Measurements from ENCODE around the gene CEP250. TPM values are rescaled to one million over a fixed set of nuclear protein-coding genes. Genes with fewer than 3 reads are reported as not detected.
A peak's percentile ranks its signal among the peaks of the same experiment; 100 is the strongest.
"Not testable (repeated sequence)": the region's sequence is repeated elsewhere in the genome, so short reads cannot be mapped to it uniquely, and the experiment has no call there.

The CEP250 gene
- total RNA-seq, 1 donor from 2014 or later = 32.0 TPM

DNA sequence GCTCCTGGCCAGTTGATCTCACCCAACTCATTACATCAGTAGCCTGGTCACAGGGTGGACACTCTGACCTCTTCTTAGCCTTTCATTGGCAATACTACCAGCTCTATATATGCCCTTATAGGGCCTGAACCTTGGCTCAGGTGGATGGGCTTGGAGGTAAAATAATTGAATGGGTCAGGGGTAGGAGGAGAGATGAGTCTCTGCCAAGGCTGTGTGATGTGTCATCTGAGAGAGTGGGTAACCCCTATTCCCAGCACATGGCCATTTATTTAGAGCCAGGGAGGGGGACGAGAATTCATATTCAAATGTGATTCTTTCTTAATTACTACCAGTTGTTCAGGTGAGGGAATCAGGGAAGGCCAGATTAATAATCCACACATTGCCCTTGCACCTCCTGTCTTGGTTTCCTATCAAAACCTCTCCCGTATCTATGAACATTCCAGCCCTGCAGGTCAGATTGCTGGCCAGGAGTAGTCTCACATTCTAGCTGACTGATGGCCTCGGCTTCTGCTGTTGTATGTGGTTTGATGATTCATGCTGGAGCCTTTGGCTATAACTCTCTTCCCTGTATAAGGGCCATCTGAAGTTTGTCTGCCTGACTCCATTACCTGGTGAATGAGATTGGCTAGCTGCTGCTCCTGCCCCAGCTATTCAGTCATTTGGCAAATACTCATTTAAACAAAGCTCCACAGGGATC, 60.7 kb downstream of the CEP250 start:
- no peak for DNase-seq (ENCODE audit: extremely low read depth, low read depth, low spot score)

DNA sequence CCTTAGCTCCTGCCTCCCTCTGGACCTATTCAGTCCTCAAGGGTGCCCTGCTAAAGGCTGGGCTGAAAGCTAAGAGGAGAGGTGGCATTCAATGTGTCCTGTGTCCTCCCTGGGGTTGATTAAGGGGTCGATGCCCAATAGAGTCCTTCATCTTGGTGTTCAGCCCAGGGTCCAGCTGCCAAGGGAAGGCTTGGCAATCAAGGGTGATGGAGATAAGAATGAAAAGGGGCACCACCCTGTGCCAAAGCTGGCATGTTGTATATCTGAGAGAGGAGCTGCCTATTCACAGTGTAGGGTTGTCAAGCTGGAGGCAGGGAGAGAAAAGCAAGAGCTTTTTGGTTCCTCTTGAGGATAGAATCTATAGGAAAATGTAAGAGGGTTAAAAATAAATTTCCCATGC, 61.7 kb downstream of the CEP250 start:
- no peak for DNase-seq (ENCODE audit: extremely low read depth, low read depth, low spot score)

DNA sequence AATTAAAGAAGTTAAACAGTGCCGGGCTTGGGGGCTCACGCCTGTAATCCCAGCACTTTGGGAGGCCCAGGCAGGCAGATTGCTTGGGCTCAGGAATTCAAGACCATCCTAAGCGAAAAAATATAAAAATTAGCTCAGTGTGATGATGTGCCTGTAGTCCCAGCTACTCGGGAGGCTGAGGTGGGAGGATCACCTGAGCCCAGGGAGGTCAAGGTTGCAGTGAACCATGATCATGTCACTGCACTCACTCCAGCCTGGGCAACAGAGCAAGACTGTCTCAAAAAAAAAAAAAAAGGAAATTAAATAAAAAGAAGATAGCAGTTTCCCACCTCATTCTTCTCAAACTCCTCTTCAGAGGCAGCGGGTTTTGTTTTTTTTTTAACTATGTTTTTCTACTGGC, 62.4 kb downstream of the CEP250 start:
- not testable (repeated sequence) for DNase-seq (ENCODE audit: extremely low read depth, low read depth, low spot score)

DNA sequence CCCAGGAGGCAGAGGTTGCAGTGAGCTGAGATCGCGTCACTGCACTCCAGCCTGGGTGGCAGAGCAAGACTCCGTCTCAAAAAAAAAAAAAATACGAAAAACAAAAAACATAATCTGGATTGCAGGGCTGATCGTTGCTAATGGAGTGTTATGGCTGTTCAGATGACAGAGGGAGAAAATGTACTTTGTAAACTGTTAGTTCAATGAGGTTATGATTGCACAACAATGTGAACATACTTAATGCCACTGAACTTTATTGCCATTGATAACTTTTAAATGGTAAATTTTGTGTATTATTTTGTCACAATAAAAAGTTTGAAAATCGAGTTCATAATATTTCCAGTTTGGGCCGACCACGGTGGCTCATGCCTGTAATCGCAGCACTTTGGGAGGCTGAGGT, 63.6 kb downstream of the CEP250 start:
- no peak for DNase-seq (ENCODE audit: extremely low read depth, low read depth, low spot score)

DNA sequence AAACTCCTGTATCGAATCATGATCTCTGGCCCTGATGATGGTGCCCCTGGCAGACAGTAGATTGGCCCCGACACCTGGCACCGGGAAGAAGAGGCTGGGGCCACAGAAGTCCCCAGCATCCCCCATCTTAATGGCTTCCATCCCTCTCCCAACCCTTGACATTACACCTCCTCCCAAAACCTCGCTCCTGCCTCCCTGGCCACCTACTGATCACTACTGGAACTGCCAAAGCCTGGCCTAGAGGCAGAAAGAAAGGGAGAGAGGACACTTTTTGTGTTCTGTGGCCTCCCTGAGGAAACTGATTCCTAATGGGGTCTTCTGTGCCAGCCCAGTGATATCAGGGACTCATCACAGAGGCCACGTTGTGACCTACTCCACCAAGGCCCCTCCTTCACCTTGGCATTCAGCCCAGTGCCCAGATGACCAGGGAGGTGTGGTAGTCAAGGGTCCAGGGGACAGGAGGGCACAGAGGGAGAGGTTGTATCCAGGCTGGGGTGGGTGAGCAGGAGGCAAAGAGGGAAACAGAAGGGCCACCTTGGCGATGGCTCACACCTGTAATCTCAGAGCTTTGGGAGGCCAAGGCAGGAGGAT, 68.0 kb downstream of the CEP250 start:
- no peak for DNase-seq (ENCODE audit: extremely low read depth, low read depth, low spot score)

DNA sequence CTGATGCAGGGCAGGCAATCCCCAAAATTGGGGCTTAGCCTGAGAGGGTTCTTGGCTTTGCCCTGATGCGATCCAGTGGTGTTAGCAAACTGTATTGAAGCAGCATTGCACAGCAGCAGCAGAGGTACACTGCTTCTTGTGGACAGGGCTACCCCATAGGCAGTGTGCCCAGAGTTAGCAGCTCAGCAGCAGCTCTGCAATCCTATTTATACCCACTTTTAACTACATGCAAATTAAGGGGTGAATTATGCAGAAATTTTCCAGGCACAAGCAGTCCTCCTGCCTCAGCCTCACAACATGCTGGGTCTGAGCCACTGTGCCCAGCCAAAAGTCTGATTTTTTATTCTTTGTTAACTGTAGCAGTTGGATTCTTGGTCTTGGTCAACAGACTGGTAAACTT, 70.2 kb downstream of the CEP250 start:
- DNase-seq (ENCODE audit: extremely low read depth, low read depth, low spot score) = no peak

DNA sequence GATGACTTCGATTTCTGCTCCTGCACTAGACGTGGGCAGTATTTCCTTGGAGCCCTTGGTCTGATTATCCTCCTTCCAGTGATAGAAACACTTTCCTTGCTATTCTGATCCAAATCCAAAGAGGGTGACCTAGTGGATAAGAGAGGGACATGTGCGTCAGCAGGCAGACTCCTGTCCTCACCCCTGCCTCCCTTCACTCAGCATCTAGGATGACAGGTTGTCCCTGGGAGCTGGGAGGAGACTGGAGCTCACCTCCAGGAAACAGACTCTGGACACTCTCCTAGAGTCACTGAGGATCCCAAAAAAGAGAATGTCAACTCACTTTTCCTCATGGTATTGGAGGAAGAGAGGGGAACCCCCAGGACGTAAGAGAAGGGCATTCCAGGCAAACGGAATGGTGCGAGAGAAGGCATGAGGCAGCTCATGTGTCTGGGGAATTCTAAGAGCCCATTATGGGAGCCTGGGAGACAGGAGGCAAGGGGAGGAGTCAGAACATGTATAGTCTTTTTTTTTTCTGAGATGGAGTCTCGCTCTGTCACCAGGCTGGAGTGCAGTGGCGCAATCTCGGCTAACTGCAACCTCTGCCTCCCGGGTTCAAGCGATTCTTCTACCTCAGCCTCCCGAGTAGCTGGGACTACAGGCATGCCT, 71.8 kb downstream of the CEP250 start:
- no peak for DNase-seq (ENCODE audit: extremely low read depth, low read depth, low spot score)

DNA sequence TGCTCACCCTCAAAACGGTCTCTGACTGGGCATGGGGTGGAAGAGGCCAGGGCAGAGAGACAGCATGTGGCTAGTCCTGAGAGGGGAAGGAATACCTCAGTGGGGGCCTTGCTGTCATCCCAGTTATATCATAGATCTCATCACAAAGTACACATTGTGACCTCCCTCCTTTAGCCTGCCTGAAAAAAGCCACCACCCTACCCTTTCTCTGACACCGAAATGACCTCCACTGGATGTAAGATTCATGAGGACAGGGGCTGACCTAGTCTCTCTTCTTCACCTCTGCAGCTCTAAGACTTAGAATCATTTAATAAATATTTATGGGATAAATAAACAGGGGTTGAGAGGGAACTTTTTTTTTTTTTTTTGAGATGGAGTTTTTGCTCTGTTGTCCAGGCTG, 74.2 kb downstream of the CEP250 start, which contains the start of gene C20orf173:
Gene C20orf173, minus strand, starts transcription at position 101 of the 400 bp plus-strand sequence. CDS start 279 bp downstream, outside the sequence.
- no peak for DNase-seq (ENCODE audit: extremely low read depth, low read depth, low spot score)

DNA sequence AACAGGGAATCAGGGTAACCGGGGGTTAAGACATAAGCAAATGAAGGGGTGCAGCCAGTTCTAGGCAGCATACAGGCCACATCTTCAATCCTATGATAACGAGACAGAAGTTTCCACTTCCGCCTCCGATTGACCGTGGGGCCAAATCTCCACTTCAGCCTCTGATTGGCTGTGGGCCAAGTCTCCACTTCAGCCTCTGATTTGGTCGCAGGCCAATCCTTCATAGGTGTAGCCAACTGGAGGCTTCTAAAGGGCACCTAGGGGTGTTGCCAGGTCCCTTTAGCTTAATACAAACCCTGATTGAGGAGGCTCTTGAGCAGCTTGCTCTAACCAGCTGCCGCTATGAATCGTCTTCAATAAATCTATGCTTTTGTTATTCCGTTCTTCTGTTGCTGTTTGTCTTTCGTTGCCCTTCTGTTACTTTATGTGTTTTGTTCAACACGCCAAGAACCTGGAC, 84.4 kb downstream of the CEP250 start:
- no peak for DNase-seq (ENCODE audit: extremely low read depth, low read depth, low spot score)

DNA sequence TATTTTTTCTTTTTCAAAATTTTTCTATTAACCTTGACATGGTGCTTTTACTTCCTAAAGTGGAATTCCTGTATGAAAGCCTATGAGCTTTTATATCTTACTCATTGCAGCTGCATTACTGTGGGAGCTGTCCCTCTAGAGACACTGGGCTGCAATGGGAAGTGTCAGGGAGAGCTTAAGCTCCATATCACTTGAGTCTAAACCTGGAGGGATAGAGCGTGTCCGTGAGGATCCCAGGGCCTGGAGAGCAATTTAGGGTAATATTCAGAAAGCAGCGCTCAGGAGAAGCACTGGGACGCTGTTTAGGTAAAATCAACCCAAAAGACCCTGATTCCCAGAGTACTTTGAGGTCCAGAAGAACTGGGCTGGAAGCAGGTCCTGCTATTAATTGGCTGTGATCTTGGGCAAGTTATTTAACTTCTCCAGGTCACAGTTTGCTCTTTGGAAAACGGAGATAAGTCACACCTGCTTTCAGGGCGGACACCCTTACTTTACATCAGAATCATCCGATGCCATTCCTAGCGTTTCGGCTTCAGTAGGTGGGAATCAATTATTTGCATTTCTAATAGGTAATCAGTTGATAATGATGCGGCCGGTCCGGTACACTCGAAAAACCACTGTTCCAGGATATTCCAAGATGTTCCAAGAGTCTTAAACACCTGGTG, 85.9 kb downstream of the CEP250 start:
- no peak for DNase-seq (ENCODE audit: extremely low read depth, low read depth, low spot score)

DNA sequence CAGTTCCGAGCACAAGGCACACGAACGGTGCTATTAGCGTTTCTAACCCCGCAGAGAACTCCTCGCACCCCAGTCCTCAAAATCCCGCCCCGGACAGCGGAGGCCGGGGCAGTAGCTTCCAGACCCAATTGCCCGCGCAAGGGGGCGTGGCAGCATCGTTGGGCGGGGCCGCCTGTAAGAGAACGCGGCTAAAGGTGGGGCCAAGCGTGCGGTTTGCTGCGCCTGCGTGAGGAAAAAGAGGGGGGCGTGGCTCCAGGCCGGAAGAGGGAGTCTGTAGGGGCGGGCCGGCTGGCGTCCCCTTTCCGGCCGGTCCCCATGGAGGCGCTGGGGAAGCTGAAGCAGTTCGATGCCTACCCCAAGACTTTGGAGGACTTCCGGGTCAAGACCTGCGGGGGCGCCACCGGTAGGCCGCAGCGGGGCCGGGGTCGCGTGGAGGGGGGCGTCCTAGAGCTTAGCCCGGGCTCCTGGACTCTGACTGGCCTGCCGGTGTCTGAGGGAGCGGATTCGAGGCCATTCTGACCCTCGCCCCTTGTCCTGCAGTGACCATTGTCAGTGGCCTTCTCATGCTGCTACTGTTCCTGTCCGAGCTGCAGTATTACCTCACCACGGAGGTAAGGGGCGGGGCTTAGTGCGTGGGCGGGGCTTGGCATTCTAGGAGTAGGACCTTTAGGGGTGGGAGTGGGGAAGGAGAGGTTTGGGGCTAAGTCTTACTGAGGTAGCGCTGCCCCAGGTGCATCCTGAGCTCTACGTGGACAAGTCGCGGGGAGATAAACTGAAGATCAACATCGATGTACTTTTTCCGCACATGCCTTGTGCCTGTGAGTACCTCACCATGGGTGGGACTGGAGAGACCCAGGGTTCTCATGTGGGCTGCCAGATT, 86.6 kb downstream of the CEP250 start, which contains the start of gene ERGIC3:
Gene ERGIC3, plus strand, starts transcription at position 296 of the 880 bp plus-strand sequence. Its CDS starts 20 bp downstream, at position 316.
- peak; percentile 37 for DNase-seq (ENCODE audit: extremely low read depth, low read depth, low spot score)

DNA sequence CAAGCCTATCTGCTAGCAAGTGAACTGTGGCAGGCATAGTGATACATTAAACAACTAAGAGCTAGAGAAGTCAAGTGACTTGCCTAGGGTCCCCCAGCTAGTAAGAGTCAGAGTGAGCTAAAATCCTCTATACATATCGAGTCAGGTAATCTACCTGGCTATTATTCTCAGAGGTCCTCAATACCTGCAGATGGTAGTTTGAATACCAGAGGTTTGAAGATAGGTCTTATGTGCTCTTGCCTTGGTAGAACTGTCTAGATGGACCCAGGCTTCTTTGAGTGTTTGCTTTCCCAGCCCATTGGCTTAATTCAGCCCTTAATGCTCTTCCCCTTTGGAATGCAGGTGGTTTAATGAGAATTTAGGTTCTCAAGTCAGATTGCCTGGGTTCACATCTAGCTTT, 87.6 kb downstream of the CEP250 start:
- DNase-seq (ENCODE audit: extremely low read depth, low read depth, low spot score) = no peak

DNA sequence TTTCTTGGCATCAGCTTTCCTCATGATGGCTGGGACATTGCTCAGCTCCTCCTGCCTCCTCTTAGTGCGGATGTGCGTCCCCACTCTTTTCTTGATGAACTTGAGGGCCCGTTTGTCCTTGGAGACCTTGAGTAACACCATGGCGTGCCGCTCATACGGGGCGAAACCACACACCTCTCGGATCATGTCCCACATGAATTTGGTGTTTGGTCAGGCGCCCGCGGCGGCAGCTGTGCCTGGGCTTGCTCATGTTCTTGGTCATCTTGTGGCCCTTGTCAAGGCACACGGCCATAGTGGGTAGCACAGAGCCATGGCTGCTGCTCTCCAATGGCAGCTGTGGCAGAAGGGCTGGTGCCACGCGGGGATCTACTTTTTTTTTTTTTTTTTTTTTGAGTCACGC, 89.0 kb downstream of the CEP250 start:
- DNase-seq (ENCODE audit: extremely low read depth, low read depth, low spot score) = no peak

DNA sequence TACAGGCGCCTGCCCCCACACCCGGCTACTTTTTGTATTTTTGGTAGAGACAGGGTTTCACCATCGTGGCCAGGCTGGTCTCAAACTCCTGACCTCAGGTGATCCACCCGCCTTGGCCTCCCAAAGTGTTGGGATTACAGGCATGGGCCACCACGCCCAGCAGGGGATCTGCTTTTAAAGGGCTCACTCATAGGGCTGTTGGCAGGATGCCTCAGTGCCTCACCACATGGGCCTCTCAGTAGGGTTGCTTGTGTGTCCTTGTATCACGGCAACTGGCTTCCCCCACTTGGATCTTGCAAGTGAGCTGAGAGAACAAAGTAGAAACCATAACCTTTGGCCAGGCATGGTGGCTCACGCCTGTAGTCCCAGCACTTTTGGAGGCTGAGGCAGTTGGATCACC, 89.5 kb downstream of the CEP250 start:
- not testable (repeated sequence) for DNase-seq (ENCODE audit: extremely low read depth, low read depth, low spot score)

DNA sequence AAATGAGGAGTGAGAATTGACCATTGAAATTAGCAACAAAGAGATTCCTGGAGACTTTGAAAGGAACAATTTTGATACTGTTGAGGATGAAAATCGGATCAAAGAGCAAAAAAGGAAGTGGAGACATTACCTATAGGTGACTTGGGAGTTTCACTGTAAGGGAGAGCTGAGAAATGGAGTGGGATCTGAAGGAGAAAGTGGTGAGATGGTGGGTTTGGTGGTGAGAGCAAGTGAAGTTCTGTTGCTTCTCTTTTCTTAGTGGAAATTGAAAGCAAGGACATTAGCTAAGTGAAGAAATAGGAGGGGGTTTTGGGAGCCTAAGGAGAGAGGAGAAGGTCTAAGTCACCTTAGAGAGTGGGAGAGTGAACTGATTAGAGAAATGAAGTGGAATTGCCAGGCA, 90.7 kb downstream of the CEP250 start:
- no peak for DNase-seq (ENCODE audit: extremely low read depth, low read depth, low spot score)

DNA sequence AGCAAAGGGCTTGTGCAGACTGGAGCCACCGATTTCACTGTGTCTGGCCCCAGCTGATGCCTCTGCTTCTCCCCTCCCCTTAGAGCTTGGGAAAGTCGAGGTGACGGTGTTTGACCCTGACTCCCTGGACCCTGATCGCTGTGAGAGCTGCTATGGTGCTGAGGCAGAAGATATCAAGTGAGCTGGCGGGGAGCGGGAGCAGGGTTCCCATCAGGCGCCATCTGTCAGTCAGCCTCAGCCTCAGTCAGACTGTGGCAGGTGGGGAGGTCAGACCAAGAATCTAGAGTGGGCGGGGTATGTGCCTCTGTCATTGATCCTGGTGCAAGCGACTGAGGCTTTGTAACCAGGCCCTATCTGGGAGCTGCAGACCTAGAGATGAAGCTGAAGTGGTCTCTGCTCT, 91.9 kb downstream of the CEP250 start:
- DNase-seq (ENCODE audit: extremely low read depth, low read depth, low spot score) = no peak

DNA sequence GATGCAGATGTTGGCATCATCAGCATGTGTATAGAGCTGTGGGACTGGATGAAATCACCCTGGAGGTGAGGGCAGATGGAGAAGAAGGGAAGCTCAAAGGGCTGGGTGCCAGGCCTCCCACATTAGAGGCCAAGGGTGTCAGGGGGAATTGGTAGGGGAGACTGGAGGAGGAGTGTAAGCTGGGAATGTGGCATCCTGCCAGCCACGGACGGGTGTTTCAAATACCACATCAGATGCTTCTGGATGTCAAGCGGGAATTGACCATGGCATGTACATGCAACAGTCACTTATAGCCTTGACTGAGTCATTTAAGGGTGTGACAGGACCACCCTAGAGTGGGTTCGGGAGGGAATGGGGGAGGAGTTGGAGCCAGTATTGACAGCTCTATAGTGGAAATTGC, 96.1 kb downstream of the CEP250 start:
- no peak for DNase-seq (ENCODE audit: extremely low read depth, low read depth, low spot score)

DNA sequence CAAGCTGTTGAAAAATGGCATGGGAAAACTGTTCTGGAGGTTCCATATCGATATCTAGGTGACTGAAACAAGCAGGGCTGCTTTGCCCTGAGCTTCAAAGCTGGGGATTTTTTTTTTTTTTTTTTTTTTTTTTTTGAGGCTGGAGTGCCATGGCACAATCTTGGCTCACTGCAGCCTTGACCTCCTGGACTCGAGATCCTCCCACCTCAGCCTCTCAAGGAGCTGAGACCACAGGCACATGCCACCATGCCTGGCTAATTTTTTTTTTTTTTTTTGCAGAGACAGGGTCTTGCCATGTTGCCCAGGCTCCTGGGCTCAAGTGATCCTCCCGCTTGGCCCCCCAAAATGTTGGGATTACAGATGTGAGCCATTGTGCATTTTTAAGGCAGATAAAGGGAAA, 97.5 kb downstream of the CEP250 start:
- no peak for DNase-seq (ENCODE audit: extremely low read depth, low read depth, low spot score)

DNA sequence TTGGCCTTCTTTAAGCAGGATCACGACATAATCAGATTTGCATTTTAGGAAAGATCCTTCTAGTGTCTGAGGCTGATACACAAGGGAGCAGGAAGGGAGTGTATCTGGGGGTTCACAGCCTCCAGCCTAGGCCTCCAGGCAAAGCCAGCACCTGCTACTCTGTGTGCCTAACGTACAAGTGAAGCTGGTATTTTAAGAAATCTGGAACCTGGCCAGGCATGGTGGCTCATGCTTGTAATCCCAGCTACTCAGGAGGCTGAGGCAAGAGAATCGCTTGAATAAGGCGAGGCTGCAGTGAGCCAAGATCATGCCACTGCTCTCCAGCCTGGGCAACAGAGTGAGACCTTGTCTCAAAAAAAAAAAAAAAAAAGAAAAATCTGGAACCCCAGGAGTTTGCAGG, 100.1 kb downstream of the CEP250 start:
- DNase-seq (ENCODE audit: extremely low read depth, low read depth, low spot score) = not testable (repeated sequence)

DNA sequence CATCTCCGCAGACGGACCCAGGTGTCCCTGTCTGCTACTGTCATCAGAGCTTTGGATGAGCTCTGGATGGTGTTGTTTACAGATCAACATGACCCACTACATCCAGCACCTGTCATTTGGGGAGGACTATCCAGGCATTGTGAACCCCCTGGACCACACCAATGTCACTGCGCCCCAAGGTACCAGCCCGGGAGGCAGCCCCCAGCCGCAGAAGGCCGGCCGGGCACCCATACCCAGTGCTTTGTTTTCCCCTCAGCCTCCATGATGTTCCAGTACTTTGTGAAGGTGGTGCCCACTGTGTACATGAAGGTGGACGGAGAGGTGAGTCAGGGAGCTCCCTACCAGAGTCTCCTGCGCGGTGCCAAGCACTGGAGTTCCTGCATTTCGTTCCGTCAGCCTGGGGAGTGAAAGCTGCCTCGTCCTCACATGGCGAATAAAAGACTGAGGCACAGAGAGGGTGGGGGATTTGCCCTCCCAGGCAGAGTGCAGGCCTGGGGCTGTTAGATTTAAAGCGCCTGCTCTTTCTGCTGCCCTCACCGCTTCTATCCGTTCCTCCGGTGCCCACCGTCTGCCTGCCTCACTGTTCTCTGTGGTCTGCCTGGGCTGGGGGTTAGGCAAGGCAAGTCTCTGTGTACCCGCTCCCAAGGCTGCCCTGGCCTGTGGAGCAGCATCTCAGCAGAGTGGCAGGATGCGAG, 100.7 kb downstream of the CEP250 start:
- DNase-seq (ENCODE audit: extremely low read depth, low read depth, low spot score) = no peak

Data from glomerular endothelial cell (primary cell).